ENCODE measurements around the gene USP10.

USP10 gene

DNA sequence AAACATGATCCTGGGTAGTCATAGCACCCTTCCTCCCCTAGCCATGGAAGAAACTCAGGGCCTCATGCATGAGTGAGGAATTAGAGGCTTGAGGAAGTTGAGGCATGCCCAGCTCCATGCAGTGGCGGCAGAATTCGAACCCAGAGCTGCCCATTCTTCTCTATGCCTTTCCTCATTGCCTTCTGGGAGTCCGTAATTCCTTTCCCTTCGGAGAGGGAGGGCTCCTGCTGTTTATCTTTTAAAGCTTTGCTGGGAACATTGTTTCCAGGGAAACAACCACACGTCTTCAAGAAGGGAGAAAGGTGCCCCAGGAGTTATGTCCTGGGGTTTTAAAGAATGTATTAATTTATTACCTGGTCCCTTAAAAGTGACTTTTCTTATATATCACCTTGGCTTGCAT is 128.5 kb downstream of the USP10 start:
- no peak for DNase-seq

Data from NCI-H748 treated with DMSO at 0.1 percent for 48 hours (cell line).